ENCODE measurements around the gene HOXD1.

The HOXD1 gene

DNA sequence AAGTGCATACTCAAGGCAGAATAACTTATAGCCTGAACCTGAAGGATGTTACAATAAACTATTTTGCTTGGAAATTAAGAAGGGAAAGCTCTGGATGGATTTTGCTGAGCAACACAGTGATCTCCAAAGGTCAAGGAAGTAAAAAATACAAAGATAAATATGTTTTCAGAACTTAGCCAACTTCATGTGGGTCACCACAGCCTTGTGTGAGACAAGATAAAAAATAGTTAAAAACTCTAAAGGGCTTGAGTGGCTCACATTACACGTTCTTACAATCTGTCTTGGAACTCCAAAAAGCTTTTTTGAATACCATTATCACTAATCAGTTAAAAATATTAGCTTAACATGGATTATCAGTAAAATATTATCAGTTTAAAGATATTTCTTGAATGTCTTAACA, 51.8 kb downstream of the HOXD1 start:
- no peaks in the 10 kb centered on the region for H3K4me1 ChIP-seq (ENCODE audit: control insufficient read depth, low read depth, low read length)
- no peaks in the 10 kb centered on the region for H3K27me3 ChIP-seq (ENCODE audit: control insufficient read depth, insufficient read depth, low read length)
- H3K4me3 ChIP-seq (ENCODE audit: low read length), result no peak overlapping the region
- no peaks in the 10 kb centered on the region for H3K36me3 ChIP-seq (ENCODE audit: control insufficient read depth, low read depth, low read length)
- H3K9me3 ChIP-seq (ENCODE audit: control insufficient read depth, low read depth, low read length), result no peaks in the 10 kb centered on the region
- no peak overlapping the region for H3K9ac ChIP-seq (ENCODE audit: low read length)
- no peak overlapping the region for H3K27ac ChIP-seq (ENCODE audit: low read length)
